MV-4-11 (cell line): ENCODE results near the gene TARBP2.
A peak's percentile ranks its signal among the peaks of the same experiment; 100 is the strongest.
"Not testable (repeated sequence)": the region's sequence is repeated elsewhere in the genome, so short reads cannot be mapped to it uniquely, and the experiment has no call there.

ENCODE experiments used
- DNase-seq: peaks from one replicate; lab custom pipeline; 2025; lab: John Stamatoyannopoulos, UW

The TARBP2 gene

GRCh38 chr12:53474819-53475218 is 26.3 kb upstream of the TARBP2 start:
- peak; percentile 32 for DNase-seq

- no peak for DNase-seq
Measured at GRCh38 chr12:53476769-53477209, 24.3 kb upstream of the TARBP2 start.

GRCh38 chr12:53478865-53479264 is 22.2 kb upstream of the TARBP2 start:
- no peak for DNase-seq

GRCh38 chr12:53479331-53479730 is 21.8 kb upstream of the TARBP2 start:
- no peak for DNase-seq

DNA sequence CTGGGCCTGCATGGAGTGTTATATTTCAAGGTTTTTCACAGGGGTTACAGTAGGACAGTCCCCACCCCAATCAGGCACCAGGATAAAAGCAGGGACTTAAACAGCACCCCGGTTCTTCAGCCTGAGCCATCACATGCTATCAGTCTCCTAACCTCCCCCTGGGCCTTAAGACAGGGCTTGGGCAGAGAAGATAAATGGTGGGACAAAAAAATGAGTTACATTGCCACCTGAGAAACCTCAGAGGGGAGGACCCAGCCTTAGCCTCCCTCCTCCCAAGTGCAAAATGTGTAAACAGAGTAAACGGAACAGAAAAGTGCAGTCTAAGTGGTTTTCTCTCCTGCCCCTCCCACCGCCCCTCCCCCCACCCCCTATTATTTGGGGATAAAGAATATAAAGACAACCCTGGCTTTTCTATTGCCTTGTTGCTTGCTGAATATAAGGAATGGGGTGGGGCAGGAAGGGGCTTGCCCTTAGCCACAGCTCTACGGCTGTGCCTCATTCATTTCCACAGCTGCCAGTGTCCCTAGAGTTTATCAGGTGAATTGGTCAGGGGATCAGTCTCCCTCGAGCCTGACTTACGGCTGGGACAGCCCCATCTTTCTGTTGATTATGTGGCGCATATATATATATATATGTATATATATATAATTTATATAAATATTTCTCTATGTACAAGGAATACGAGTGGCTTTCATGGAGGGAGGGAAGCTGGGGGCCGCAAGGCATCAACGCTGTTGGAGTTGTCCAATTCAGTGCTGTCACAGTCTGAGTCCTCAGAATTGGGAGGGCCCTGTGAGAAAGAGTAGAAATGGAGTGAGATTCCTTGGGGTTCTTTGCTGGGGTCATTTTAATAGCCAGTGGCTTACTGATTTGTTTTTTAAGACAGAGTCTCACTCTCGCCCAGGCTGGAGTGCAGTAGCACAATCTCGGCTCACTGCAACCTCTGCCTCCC is 20.3 kb upstream of the TARBP2 start:
- DNase-seq: no peak

- DNase-seq: not testable (repeated sequence)
Measured at GRCh38 chr12:53481458-53481857, 19.6 kb upstream of the TARBP2 start.

DNA sequence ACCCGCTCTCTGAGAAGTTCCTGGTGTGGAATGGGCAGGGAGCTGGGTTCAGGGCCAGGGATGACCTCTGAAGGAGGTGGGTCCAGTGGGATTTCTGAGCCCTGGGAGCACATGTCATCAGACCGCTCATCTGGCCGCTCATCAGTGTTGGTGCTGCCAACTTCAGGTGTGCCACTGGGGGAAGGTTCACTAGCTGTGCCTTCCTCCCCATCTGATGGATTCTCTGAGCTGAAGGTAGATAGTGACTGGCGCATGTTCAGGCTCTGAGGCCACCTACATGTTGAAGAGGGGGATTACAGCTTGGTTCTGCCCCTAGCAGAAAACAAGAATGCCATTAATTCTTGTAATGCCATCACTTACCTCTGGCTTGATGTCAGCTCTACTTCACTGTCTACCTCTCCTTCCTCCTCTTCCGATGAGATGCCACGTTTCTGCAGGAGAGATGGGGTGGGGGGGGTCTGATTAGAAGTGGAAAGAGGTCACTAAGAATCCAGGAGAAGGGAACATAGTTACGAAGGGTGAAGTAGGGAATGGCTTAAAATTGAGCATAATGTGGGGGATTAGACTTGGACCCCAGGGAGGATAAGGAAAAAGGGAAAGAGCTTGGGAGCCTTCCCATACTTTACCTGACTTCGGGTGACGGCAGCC is 19.0 kb upstream of the TARBP2 start:
- peak; percentile 9 for DNase-seq

- no peak for DNase-seq
Measured at GRCh38 chr12:53482626-53483168, 18.4 kb upstream of the TARBP2 start.

GRCh38 chr12:53483225-53483978 is 17.7 kb upstream of the TARBP2 start:
- DNase-seq: no peak

GRCh38 chr12:53483979-53484377 is 17.1 kb upstream of the TARBP2 start:
- no peak for DNase-seq

GRCh38 chr12:53484686-53485575 is 16.2 kb upstream of the TARBP2 start:
- DNase-seq: no peak

GRCh38 chr12:53485955-53486735 is 14.9 kb upstream of the TARBP2 start:
- DNase-seq: no peak

DNA sequence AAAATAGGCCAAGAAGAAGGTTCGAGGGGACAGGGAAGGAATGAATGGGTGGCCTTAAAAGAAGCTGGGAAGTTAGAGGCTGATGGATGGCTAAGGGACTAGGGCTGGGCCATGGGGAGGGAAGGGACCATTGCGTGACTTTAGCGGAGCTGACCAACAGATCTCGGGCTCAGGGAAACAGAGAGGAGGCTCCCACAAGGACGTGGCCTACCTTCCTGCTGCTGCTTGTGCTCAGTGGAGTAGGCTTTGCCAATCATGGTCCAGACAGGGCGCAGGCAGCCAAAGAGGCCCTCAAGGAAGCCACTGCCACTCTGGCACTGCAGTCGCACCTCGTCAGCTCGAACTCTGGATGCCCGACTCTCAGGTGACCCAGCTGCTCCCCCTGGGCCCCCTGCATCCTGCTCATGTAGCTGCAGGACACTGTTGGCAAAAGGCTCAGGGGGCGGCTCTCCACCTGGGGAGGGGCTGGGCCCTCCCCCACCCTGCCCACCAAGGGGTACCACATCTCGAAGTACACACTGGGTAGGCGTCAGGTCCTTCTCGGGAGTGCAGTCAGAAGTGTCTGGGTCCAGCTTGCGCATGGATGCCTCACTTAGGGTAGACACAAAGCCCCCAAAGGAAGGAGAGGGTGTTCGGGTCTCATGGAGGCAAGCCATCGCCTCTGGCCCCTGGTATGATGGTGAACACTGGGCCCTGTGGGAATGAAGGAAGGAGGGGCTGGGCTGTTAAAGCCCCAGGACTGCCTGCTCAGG is 14.2 kb upstream of the TARBP2 start:
- DNase-seq: no peak

DNA sequence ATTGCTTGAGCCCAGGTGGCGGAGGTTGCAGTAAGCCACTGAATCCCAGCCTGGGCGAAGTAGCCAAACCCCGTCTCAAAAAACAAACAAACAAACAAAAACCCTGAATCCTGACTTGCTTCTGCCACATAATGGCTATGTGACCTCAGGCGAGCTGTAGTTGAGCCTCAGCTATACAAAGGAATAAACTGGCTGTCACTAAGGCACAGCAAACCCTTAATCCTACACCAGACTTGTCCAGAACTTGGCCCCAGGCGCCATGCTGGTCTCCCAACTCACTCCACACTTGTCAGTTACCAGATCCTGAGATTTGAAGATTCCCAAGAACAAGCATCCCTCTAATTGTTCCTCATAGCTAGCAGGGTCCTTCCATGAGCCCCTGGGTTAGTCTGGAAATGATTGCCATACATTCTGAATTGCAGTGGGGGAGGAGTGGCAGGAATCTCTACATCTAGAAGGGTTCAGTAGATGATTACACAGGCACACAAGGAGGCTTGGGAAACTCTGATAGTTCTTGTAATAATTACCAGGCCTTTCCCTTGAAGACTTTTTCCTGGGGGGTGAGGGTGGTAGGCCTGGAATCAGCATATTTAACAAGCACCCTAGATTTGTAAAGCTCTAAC is 11.7 kb upstream of the TARBP2 start:
- no peak for DNase-seq

DNA sequence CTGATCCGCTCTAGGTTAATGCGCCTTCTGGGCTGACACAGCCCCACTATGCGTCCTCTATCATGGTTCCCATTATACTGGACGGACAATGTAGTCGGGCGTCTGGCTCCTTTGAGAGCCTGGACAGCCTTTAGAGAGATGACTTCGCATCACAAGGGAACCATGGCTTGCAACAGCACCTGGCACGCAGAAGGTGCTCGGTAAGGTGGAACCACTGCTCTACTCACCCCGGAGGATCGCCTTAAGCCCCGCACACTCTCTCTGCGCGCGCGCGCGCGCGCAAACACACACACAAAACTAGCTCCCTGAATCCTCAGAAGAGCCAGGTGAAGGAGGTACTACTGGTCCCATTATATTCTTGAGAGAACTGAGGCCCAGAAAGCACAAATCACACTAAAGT is 8.9 kb upstream of the TARBP2 start:
- DNase-seq: no peak

- DNase-seq: peak; percentile 75
Measured at GRCh38 chr12:53492830-53493609, 8.1 kb upstream of the TARBP2 start.

GRCh38 chr12:53493610-53494391 is 7.3 kb upstream of the TARBP2 start:
- no peak for DNase-seq
